Spleen (tissue), 7 donors: ENCODE measurements around the gene ADCY10.

Experiments used
- CTCF ChIP-seq, 11 experiments: fragments of 200-600 bp in 7 of 11; fragments of 450-650 bp in 4 of 11; sonication (generic) in 4 of 11; IDR thresholded peaks in 8 of 11; conservative IDR thresholded peaks in 3 of 11; 1 replicate in 7 of 11; 2 replicates in 4 of 11; pipeline versions ENCODE4 v1.4.0 to v1.8.0; 2016 to 2021; ENCODE audit warnings: antibody characterized with exemption in 11 of 11, inconsistent platforms in 4 of 11, mild to moderate bottlenecking in 1 of 11
- POLR2A ChIP-seq, 3 donors: fragments of 450-650 bp; IDR thresholded peaks; one replicate each; pipeline ENCODE4 v1.5.1; 2017; ENCODE audit warnings: antibody characterized with exemption in 3 of 3, mild to moderate bottlenecking in 1 of 3
- POLR2AphosphoS5 ChIP-seq, 3 donors: sonication (generic); formaldehyde crosslinking; IDR thresholded peaks; one replicate each; pipeline ENCODE4 v1.5.1; 2017; ENCODE audit warnings: antibody characterized with exemption in 3 of 3
- donor health status: DM: no; HTN: no; CAD: no; lungs with moderate emphysema.
- donor health status: DM: no; HTN: no; CAD: no.
- donor health status: DM: no; HTN: no; CAD: no.

- no peak for TF ChIP-seq CTCF (IDR thresholded peaks at IDR 0.05 in 8 of 11, conservative IDR thresholded peaks at IDR 0.05 in 3 of 11)
- no peak for TF ChIP-seq POLR2AphosphoS5 (IDR thresholded peaks at IDR 0.05)
- TF ChIP-seq POLR2A (IDR thresholded peaks at IDR 0.05), result no peak
Measured at GRCh38 chr1:167782946-167783345, 131.0 kb downstream of the ADCY10 start.
